A673 (cell line): Measurements from ENCODE around the gene SFTPA2.
"Not testable (repeated sequence)": the region's sequence is repeated elsewhere in the genome, so short reads cannot be mapped to it uniquely, and the experiment has no call there.

Source experiments
- CTCF ChIP-seq: fragments of 300-800, 200-600 bp; sonication (generic); conservative IDR thresholded peaks from 2 replicates; pipeline ENCODE4 v1.5.1; 2017; ENCODE audit warnings: low read depth, mild to moderate bottlenecking, antibody characterized with exemption, low read length, moderate library complexity, mixed read lengths
- EZH2 ChIP-seq: fragments of 200-600 bp; sonication (generic); IDR thresholded peaks from 2 replicates; pipeline ENCODE4 v1.6.1; 2017; ENCODE audit warnings: borderline replicate concordance, low read depth, mild to moderate bottlenecking, mixed read lengths, antibody characterized with exemption, low read length; ENCODE audit not compliant: poor library complexity, severe bottlenecking

- TF ChIP-seq CTCF, EZH2: not testable (repeated sequence)
Measured at GRCh38 chr10:79528261-79528660, 31.9 kb downstream of the SFTPA2 start.
